Retina (tissue), 1 donor: ENCODE data around the gene CTCF.

ENCODE experiments used
- DNase-seq: peaks from one replicate; pipeline ENCODE4 v3.0.0-alpha.2; 2016

CTCF gene

DNA sequence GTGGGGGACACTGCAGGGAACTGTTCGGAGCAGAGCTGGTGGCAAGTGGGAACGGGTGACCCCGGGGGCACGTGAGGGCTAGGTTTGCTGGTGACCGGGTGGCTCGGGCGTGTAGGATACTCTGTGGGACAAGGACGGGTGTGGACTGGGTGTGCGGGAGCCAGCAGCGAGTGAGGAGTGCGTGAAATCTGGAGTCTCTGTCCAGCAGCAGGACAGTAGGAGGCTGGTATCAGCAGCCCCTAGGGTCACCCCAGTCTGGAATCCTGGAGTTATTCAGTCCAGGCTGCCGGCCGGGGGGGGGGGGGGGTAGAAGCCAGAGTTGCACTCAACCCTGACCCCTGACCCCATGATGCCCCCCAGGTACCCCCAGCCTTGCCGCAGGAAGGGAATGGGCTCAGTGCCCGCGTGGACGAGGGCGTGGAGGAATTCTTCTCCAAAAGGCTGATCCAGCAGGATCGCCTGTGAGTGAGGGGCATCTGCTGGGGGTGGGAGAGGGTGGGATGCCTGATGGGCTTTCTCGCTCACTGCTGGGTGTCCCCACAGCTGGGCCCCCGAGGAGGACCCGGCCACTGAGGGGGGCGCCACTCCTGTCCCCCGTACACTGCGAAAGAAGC lies 91.6 kb downstream of the CTCF start:
- no peak for DNase-seq

DNA sequence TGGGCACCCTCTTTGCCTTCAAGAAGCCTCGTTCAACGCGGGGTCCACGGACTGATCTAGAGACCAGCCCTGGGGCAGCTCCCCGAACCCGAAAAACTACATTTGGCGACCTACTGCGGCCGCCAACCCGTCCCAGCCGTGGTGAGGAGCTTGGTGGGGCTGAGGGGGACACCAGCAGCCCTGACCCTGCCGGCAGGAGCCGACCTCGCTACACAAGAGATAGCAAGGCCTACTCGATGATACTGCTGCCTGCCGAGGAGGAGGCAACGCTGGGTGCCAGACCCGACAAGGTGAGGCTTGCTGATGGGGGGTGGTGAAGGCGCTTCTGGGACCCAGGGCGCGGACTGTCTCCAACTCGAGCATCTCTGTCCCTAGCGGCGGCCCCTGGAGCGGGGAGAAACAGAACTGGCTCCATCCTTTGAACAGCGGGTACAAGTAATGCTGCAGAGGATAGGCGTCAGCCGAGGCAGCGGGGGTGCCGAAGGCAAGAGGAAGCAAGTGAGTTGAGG lies 92.1 kb downstream of the CTCF start:
- DNase-seq, result no peak

DNA sequence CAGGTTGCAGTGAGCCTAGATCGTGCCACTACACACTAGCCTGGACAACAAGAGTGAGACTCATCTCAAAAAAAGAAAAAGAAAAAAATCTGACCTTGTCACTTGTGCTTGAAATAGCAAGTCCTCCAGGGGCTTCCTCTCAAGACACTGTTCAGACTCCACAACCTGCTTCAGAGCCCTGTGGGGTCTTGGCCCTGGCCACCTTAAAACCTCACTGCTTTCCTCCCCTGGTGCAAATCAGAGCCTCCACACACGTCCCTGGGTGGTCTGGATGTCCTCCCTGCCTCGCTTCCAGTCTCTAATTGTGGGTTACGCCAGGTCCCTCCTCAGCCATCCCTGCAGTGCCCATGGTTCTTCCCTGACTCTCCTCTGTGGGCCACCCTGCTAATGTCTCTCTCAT lies 93.0 kb downstream of the CTCF start:
- no peak for DNase-seq

DNA sequence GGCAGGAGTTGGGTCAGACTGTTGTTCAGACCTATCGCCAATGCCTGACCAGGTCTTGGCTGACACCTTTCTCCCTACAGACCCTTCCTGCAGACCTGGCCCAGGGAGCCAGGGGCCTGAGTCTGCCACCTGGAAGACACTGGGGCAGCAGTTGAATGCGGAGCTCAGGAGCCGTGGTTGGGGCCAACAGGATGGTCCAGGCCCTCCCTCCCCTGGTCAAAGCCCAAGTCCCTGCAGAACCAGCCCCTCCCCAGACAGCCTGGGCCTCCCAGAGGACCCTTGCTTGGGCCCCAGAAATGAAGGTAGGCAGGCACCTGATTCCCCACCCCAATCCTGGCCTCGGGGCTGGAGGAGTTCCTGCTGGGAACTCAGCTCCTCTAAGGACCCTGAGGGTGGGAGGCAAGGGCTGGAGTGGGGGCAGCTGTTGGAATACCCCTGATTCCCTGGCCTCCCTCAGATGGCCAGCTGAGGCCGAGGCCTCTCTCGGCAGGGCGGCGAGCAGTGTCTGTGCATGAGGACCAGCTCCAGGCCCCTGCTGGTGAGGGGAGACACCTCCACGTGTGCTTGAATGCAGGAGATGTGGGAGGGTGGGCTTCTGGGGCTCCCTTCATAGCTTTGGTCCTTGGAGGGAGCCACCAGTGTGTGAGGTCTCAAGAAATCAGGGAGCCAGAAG lies 94.2 kb downstream of the CTCF start:
- no peak for DNase-seq

DNA sequence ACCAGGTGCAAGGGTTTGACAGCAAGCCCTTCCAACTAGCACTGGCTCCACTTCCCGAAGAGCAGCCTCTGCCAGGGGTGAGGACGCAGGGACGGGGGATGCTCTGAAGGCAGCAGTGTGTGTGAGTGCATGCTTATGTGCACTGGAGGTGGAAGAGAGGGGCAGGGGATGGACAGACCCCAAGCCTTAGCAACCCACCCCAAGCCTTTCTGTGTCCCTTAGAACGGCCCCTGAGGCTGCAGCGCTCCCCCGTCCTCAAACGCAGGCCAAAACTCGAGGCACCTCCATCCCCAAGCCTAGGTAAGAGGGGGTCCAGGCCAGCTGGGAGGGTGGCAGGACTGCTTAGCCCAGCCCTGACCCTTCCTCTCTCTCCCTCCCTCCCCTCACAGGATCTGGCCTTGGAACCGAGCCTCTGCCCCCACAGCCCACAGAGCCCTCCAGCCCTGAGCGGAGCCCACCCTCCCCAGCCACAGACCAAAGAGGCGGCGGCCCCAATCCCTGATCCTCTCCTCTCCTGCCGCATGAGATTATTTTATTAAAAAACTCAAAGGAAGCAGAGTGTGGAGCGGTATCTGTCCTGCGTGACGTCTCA lies 94.8 kb downstream of the CTCF start:
- DNase-seq, result no peak

DNA sequence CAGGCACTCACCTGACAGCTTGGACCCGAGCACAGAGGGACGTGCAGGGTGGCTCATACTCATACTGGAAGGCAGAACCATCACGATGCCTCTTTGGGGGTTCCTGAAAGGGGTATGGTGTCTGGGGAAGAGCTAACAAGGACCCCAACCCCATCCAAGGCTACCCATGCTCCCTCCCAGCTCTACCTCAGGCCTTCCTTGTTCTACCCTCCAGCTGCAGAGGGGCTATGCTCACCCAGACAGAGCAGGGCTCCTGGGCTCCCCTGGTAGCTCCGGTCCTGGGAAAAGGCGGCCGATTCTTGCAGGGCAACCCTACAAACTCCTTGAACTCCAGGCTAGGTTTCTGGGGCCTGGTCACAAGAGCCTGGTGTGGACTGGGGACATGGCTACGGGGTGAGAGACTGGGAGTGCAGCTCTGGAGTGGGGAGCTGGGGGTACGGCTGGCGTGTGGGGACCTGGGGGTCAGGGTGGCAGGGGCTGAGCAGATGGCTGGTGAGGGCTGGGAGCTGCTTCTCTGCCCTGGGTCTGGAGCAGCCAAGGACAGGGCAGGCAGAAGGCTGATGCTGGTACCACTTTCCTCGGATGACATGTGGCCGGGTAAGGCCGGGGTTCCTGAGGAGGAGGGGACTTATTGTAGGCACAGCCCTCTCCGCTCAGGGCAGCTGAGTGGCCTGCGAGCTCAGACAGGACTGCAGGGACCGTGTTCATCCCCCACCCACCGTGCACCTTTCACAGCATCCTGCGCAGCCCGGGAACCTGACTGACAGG lies 95.6 kb downstream of the CTCF start:
- no peak for DNase-seq

DNA sequence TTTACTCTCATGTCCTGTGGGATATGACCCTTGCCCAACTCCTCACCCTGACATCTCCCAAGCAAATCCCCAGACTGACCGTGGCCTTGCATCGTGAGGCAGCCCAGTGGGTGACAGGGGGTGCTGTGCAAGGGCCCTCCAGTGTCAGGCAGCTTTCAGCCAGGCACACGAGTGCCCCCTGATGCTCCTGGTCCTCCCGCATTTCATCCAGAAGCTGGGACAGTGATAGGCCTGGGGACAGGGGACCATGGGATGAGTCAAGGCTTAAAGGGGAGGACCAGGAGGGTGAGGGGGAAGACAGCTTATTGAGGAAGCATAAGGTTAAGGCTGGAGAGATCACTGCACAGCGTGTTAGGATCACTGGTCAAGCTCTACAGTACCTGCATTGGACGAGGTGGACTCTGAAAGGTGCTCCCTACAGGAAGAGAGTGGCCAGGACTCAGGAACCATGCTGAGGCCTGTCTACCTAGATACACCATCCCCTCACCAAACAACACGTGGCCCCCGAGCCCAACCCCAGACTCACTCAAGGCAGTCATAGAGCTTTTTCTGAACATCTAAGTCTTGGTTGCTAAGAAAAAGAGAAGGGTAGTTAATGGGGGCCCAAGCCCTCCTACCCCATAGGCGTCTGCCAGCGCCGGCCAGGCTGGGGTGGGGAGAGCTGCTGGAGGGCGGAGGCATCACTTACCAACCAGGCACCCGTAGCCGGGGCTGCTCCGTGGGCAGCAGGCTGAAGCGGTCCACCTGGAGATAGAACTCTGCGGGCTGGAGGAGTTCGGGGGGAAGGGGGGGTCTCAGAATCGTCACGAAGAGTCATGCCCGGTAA lies 96.7 kb downstream of the CTCF start:
- no peak for DNase-seq

DNA sequence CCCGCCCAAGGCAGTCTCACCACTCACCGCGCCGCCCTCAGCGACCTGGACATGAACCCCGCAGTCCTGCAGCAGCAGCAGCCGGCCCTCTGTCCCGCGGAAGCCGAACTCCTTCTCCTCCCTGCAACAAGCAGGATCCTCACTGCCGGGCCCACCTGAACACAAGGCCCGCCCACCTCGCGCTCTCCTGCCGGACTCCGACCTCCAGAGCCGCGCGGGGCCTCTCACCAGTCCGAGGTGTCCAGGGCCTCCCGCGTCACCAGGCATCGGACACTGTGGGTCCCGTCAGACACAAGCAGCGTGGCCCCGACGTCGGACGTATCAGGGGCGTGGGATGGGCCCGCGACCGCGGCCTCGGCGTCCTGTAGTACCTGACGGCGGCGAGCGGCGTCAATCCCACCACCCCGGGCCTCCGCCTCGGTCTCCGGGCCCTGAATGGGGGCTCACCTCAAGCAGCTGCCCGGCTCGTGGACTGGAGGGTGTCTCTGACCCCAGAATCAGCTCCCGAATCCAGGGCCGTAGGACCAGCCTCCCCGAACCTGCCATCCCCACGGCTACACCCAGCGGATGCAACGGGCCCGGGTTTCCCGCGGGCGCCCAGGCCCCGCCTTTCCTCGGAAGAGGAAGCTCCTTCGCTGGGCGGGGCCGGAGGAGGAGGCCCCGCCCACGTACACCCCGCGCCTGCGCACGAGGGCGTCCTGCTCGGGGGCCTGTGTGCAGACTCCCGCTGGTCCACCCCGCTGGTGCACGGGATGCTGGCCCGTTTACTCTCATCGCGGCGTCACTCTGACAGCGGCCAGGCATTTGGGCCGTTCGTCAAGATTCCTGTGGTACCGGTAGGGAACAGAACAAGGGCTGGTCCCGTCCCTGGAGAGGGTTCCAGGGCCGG lies 97.6 kb downstream of the CTCF start, which contains the start of gene ACD:
TSS of gene ACD (minus strand) at position 586 of the 889 bp plus-strand sequence. CDS start at position 546, 40 bp downstream.
- peak; percentile 97 for DNase-seq

DNA sequence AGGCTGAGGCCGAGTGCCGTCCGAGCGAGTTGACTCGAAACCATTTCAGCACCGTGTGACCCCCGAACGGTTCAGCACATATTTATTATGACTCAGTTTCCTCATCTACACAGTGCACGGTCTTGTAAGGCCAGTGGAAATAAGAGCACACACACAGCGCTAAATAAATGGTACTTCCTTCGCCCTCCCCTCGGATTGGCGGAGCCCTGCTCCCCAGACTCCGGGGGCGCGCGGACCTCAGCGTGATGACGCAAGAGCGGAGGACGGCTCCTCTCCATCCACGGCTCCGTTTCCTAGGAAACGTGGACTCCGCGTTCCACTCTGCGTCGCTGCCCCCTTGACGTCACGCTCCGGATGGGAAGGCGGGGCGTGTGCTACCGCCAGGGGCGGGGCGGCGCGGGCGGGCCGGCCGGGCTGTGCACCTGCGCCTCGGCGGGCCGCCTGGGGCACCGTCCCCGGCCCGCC lies 98.3 kb downstream of the CTCF start, which contains the start of gene PARD6A:
TSS of gene PARD6A (plus strand) at position 397 of the 465 bp plus-strand sequence. CDS start 79 bp downstream, outside the sequence.
- peak; percentile 94 for DNase-seq

DNA sequence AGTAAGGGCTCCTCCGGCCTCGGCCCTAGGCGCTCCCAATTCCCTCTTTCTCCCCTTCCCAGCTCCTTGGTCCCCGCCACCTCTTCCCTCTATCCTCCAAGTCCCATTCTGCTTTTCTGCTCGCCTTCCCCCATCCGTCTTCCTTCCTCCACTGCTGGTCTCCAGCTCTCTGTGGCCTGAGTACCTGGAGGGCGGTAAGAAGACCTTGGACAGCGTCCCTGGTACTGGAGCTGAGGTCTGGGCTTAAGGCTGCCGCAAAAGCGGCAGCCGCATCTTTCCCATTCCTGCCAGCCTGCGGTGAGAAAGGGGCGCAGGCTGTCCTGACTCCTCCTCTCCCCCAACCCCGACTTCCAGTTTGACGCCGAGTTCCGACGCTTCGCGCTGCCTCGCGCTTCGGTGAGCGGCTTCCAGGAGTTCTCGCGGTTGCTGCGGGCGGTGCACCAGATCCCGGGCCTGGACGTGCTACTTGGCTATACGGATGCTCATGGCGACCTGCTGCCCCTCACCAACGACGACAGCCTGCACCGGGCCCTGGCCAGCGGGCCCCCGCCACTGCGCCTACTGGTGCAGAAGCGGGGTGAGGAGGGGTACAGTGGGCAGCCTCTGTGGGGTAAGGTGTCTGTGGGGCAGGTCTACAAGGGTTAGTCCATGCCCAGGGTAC lies 98.9 kb downstream of the CTCF start:
- DNase-seq, result peak; percentile 84

DNA sequence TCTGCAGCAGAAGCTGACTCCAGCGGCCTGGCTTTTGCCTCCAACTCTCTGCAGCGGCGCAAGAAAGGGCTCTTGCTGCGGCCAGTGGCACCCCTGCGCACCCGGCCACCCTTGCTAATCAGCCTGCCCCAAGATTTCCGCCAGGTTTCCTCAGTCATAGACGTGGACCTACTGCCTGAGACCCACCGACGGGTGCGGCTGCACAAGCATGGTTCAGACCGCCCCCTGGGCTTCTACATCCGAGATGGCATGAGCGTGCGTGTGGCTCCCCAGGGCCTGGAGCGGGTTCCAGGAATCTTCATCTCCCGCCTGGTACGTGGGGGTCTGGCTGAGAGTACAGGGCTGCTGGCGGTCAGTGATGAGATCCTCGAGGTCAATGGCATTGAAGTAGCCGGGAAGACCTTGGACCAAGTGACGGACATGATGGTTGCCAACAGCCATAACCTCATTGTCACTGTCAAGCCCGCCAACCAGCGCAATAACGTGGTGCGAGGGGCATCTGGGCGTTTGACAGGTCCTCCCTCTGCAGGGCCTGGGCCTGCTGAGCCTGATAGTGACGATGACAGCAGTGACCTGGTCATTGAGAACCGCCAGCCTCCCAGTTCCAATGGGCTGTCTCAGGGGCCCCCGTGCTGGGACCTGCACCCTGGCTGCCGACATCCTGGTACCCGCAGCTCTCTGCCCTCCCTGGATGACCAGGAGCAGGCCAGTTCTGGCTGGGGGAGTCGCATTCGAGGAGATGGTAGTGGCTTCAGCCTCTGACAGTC lies 99.7 kb downstream of the CTCF start:
- no peak for DNase-seq

DNA sequence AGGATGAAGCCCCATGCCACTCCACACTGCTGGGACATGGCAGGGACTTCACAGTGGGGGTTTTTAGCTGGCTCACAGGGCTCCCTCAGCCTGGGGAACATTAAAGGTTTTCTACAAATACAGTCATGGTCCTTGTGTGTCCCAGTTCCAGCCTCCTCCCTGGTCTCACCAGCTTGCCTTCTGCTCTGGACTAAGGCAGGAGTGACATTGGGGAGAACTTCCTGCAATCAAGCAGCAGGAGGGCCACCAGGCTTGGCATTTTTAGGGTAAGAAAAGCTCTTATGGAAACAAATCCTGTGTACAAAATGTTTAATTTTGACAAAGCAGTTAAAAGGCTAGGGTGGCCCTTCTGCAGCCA lies 100.3 kb downstream of the CTCF start:
- DNase-seq, result no peak

DNA sequence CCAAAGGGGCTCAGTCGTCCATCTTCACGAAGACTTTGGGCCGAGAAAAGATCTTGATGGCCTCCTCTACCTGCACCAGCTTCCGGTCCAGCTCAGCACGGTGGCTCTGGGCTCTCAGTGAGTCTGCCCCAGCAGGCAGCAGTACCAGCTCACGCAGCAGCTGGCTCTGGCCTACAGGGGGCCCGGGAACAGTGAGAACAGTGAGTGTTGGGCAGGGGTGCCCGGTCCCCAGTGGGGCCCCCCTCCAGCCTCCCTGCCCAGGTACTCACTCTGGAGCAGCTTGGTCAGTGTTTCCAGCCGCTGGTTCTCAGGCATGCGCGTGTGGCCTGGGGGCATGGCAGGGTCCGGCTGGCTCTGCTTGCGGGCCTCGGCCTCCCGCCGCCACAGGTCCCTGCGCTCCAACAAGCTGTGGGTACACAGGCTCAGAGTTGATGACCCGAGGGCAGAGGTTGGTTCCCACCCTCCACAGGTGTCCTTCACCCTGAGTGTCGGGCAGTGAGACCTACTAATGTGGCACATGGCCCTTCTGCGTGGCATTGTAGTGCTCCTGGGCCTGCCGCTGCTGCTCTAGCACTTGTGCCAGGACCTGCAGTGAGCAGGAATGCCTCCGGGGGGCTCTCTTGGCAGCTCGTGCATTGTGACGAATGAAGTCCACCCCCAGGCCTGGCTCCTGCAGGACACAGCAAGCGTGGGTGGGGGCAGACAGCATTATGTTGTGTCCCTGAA lies 101.0 kb downstream of the CTCF start:
- no peak for DNase-seq

DNA sequence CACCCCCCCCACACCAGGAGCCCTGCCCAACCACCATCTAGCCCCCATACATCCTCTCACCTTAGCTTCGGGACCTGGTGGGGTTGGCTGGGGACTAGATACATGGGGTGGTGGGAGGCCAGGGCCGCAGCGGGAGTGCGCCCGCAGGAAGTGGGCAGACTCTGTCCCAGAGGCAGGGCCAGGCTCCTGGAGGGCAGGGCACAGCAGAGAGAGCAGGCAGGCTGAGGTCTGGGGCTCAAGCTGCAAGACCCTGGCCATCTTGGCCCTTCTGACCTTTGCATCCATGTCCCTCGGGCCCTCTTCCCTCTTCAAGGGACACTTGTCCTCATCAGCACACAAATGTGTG lies 101.5 kb downstream of the CTCF start:
- no peak for DNase-seq

DNA sequence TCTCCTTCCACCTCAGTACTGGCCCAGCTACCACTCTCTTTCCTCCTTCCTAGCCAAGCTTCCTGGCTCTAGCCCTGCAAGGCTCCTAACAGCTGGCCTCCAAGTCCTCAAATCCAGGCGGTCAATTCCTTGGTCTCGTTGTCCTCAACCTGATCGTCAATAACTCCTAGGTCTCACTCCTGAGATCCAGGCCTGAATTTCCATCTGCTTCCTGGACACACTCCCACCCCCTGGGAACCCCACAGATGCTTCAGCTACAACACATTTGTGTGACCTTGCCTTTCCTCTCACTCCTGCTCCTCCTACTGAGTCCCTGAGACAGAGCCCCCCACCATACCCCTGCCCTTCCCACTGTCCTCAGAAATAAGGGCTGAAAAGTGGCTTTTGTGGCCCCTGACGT lies 101.9 kb downstream of the CTCF start:
- no peak for DNase-seq

DNA sequence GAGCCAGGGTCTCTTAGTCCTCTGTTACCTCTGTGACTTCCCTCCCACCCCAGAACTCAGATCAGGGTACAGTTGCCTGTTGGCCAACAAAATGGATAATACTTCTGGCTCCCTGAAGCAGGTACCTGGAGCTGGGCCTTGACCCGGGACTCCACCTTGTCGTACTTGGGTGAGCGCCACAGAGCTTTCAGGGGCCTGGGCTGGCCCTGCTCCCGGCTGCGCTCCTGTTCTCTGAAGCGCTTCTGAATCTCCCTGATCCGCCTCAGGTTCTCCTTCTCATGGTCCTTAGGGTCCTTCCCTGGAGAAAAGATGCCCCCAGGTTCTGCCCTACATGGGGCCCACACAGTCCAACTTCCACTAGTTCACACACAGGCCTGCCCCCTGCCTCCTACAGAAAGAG lies 102.5 kb downstream of the CTCF start:
- DNase-seq, result no peak

DNA sequence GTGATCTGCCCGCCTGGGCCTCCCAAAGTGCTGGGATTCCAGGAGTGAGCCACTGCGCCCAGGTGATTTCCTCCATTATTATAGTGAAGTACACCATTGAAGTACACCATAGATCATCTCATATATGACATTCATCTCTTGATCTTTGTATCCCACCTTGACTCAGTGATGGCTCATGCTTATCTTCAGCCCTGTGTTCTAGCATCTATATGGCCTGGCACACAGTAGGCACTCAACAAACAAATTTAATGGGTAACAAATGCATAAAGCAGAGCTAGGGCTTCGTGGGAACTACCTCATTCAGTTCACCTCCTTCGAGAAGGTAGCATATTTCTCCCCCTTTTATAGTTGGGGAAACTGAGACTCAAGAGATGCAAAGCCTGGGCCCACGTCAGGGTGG lies 103.3 kb downstream of the CTCF start:
- no peak for DNase-seq

DNA sequence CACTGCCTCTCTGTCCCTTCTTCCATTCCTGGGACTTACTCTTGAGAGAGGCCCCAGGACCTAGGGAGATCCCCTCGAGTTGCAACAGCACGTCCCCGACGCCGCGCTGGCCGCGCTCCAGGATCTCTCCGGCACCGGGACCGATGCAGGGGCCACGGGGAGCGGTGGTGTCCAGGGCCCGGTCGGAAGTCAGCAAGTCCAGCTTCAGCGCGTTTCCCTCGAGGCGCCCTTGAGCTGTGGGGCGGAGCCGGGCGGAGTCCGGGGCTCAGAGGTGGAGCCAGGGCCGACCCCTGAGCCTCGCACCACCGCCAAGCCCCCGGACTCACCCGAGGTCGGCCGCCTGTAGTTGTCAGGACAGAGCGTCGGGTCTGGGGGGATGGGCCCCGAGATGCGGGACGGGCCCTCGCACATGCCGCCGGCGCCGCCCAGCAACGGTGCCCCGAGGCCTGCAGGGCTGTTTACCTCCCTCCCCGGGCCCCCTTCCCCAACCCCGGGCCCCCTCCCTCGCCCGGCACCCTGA lies 103.8 kb downstream of the CTCF start:
- DNase-seq, result peak; percentile 72
